ENCODE measurements around the gene LNP1. TPM values are rescaled to one million over a fixed set of nuclear protein-coding genes. Genes with fewer than 3 reads are reported as not detected.

Gene LNP1
- total RNA-seq, 4 donors from 2014 or later, result 1.8 to 3.7 (median 2.4) TPM

DNA sequence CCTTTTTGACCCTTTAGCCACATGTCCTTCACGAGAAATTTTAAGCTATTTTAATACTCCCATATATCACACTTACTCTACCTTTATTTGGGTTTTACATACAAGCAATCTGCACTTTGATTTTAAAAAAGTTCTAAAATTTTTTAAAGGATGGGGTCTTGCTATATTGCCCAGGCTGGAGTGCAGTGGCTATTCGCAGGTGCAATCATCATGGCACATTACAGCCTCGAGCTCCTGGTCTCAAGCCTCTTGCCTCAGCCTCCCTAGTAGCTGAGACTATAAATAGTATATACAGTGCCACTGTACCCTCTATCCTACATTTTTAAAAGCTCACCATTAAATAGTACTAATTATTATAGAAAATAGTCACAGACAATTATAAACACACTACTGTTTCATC, 36.9 kb upstream of the LNP1 start:
- H3K27me3 ChIP-seq, result no peaks in the 10 kb centered on the region
- peaks cover 0 to 6% (median 2%) of the 10 kb centered on the region in 4 donors for H3K4me1 ChIP-seq
- peaks cover 0 to 4% (median 0%) of the 10 kb centered on the region in 4 donors for H3K9me3 ChIP-seq
- no peak for DNase-seq (ENCODE audit: extremely low spot score)
- H3K4me3 ChIP-seq, result no peak overlapping the region
- TF ChIP-seq POLR2A (IDR thresholded peaks at IDR 0.05; ENCODE audit: low read depth) (no peak), EP300 (IDR thresholded peaks at IDR 0.05) (no peak)
- intact Hi-C loops (cut with DNase I), result no loop called here
- 99% methylated on average over 3 of the region's 3 CpGs for WGBS
- H3K36me3 ChIP-seq, result peaks cover 7 to 96% (median 64%) of the 10 kb centered on the region in 4 donors
- H3K27ac ChIP-seq (replicated peaks in 1 of 4), result no peak overlapping the region

DNA sequence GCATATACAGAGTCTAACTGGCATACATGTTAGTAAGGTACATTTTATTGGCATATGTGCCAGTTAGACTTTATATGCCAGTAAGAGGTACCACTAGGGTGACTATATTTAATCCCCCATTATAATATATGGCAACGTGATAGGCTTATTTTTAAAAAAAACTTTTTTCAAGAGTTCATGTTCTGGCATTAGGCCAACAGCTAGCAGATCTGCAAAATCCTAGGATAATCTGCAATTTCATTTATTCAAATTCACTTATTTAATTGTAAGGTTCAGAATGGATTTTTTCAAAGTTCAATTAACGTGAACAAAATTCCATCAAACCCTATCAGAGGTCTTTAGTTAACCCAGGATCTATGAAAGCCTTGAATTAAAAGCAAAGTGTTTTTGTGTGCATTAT, 34.9 kb upstream of the LNP1 start:
- intact Hi-C loops (cut with DNase I), result no loop called here
- H3K9me3 ChIP-seq, result peaks cover 0 to 4% (median 0%) of the 10 kb centered on the region in 4 donors
- H3K27ac ChIP-seq (replicated peaks in 1 of 4), result no peak overlapping the region
- no peak for TF ChIP-seq POLR2A (IDR thresholded peaks at IDR 0.05; ENCODE audit: low read depth)
- TF ChIP-seq POLR2AphosphoS5 (IDR thresholded peaks at IDR 0.05), result no peak
- no peak for TF ChIP-seq EP300 (IDR thresholded peaks at IDR 0.05)
- TF ChIP-seq, protein P1, sequence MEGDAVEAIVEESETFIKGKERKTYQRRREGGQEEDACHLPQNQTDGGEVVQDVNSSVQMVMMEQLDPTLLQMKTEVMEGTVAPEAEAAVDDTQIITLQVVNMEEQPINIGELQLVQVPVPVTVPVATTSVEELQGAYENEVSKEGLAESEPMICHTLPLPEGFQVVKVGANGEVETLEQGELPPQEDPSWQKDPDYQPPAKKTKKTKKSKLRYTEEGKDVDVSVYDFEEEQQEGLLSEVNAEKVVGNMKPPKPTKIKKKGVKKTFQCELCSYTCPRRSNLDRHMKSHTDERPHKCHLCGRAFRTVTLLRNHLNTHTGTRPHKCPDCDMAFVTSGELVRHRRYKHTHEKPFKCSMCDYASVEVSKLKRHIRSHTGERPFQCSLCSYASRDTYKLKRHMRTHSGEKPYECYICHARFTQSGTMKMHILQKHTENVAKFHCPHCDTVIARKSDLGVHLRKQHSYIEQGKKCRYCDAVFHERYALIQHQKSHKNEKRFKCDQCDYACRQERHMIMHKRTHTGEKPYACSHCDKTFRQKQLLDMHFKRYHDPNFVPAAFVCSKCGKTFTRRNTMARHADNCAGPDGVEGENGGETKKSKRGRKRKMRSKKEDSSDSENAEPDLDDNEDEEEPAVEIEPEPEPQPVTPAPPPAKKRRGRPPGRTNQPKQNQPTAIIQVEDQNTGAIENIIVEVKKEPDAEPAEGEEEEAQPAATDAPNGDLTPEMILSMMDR (IDR thresholded peaks at IDR 0.05), result no peak
- H3K27me3 ChIP-seq, result no peaks in the 10 kb centered on the region
- peaks cover 8 to 91% (median 76%) of the 10 kb centered on the region in 4 donors for H3K36me3 ChIP-seq
- no peak overlapping the region for H3K4me3 ChIP-seq
- DNase-seq (ENCODE audit: extremely low spot score), result no peak
- peaks cover 0 to 6% (median 2%) of the 10 kb centered on the region in 4 donors for H3K4me1 ChIP-seq
- WGBS, result 67% methylated on average over 2 of the region's 2 CpGs

DNA sequence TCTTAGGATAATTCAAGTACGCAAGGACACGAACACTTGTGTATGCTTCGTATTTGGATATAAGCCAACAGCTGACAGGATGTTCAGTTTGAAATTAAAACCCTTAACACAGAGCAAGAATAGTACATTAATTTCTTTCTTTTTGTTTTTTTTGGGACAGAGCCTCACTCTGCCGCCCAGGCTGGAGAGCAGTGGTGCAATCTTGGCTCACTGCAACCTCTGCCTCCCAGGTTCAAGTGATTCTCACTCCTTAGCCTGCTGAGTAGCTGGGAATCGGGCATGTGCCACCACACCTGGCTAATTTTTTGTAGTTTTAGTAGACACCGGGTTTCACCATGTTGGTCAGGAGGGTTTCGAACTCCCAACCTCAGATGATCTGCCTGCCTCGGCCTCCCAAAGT, 32.9 kb upstream of the LNP1 start:
- no peak for TF ChIP-seq POLR2A (IDR thresholded peaks at IDR 0.05; ENCODE audit: low read depth)
- TF ChIP-seq, protein P1 (IDR thresholded peaks at IDR 0.05), result no peak
- TF ChIP-seq EP300 (IDR thresholded peaks at IDR 0.05), result no peak
- no peak for TF ChIP-seq POLR2AphosphoS5 (IDR thresholded peaks at IDR 0.05)
- H3K27me3 ChIP-seq, result no peaks in the 10 kb centered on the region
- H3K36me3 ChIP-seq, result peaks cover 25 to 93% (median 79%) of the 10 kb centered on the region in 4 donors
- no peak overlapping the region for H3K27ac ChIP-seq (replicated peaks in 1 of 4)
- intact Hi-C loops (cut with DNase I), result no loop called here
- H3K4me1 ChIP-seq, result peaks cover 0 to 6% (median 2%) of the 10 kb centered on the region in 4 donors
- DNase-seq (ENCODE audit: extremely low spot score), result no peak
- WGBS, result 68% methylated on average over 8 of the region's 8 CpGs
- no peaks in the 10 kb centered on the region for H3K9me3 ChIP-seq
- H3K4me3 ChIP-seq, result no peak overlapping the region

DNA sequence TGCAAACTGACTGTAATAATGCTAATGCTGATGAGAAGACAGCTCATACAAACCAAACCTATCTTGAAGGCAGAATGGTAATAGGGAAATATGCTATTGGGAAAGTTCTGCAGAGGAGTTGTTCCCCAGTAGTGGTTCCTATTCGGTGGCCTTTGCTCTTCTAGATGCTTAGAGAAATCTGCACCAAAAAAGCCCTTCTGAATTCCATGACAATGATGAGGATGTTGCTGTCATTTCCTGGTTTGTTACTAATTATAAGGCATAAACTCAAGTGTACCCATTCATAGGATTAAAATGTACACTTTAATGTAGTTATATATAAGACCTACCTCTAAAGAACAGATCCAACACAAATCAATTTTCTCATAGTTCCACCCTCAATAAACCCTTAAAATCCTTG, 30.6 kb upstream of the LNP1 start:
- intact Hi-C loops (cut with DNase I), result no loop called here
- TF ChIP-seq, protein P1 (IDR thresholded peaks at IDR 0.05), result no peak
- TF ChIP-seq POLR2AphosphoS5 (IDR thresholded peaks at IDR 0.05), result no peak
- TF ChIP-seq EP300 (IDR thresholded peaks at IDR 0.05), result no peak
- no peak for TF ChIP-seq POLR2A (IDR thresholded peaks at IDR 0.05; ENCODE audit: low read depth)
- Histone ChIP-seq H3K27me3 (no peaks in the 10 kb centered on the region), H3K27ac (replicated peaks in 1 of 4) (no peak overlapping the region), H3K36me3 (peaks cover 21 to 89% (median 69%) of the 10 kb centered on the region in 4 donors), H3K4me3 (no peak overlapping the region), H3K4me1 (peaks cover 0 to 6% (median 2%) of the 10 kb centered on the region in 4 donors), H3K9me3 (no peaks in the 10 kb centered on the region)
- no peak for DNase-seq (ENCODE audit: extremely low spot score)
- 89% methylated on average over 1 of the region's 1 CpG for WGBS

DNA sequence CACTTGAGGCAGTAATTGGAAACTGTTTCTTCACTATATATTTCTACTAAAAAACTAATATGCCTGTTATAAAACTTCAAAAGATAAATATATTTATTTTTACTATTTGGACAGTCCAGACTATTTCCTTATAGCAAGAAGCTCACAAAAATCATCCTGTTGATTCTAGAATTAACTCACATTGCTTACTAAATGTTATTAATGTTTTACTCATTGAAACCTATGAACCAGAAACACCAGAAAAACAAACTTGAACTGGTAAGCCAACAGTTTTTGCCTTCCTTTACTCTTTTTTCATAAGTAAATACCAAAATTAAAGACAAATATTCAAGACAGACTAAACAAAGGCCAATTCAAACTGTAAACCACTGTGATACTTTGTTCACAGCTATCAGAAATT, 26.8 kb upstream of the LNP1 start:
- intact Hi-C loops (cut with DNase I), result no loop called here

More for the DNA sequence above, 26.8 kb upstream of the LNP1 start:
- TF ChIP-seq POLR2AphosphoS5 (IDR thresholded peaks at IDR 0.05) (no peak), POLR2A (IDR thresholded peaks at IDR 0.05; ENCODE audit: low read depth) (no peak), EP300 (IDR thresholded peaks at IDR 0.05) (no peak)
- TF ChIP-seq, protein P1 (IDR thresholded peaks at IDR 0.05), result no peak
- DNase-seq (ENCODE audit: extremely low spot score), result no peak
- no peaks in the 10 kb centered on the region for H3K9me3 ChIP-seq
- peaks cover 33 to 92% (median 59%) of the 10 kb centered on the region in 4 donors for H3K36me3 ChIP-seq
- no peaks in the 10 kb centered on the region for H3K27me3 ChIP-seq
- H3K4me1 ChIP-seq, result no peaks in the 10 kb centered on the region
- no peak overlapping the region for H3K4me3 ChIP-seq
- no peak overlapping the region for H3K27ac ChIP-seq (replicated peaks in 1 of 4)
